Neural cell (in vitro differentiated cells): Measurements from ENCODE around the gene NDUFB11.

Experiments used
- CTCF ChIP-seq: fragments of 450-650 bp; IDR thresholded peaks from 2 replicates; pipeline ENCODE4 v1.5.1; 2014; ENCODE audit warnings: antibody characterized with exemption, mild to moderate bottlenecking, moderate library complexity; ENCODE audit not compliant: poor library complexity, severe bottlenecking
- EP300 ChIP-seq: fragments of 450-650 bp; conservative IDR thresholded peaks from 2 replicates; pipeline ENCODE4 v1.6.1; 2014; ENCODE audit warnings: antibody characterized with exemption, mild to moderate bottlenecking, moderate library complexity; ENCODE audit not compliant: poor library complexity, severe bottlenecking

GRCh38 chrX:47189906-47190305, 45.4 kb upstream of the NDUFB11 start:
- TF ChIP-seq CTCF (no peak), EP300 (no peak)
